NOMO-1 treated with dmso at 0.1 percent for 144 hours (cell line): ENCODE measurements around the gene ADD3.

Source experiments
- DNase-seq: peaks from one replicate; lab custom pipeline; 2025; ENCODE audit not compliant: unreplicated experiment; lab: John Stamatoyannopoulos, UW

ADD3 gene

DNA sequence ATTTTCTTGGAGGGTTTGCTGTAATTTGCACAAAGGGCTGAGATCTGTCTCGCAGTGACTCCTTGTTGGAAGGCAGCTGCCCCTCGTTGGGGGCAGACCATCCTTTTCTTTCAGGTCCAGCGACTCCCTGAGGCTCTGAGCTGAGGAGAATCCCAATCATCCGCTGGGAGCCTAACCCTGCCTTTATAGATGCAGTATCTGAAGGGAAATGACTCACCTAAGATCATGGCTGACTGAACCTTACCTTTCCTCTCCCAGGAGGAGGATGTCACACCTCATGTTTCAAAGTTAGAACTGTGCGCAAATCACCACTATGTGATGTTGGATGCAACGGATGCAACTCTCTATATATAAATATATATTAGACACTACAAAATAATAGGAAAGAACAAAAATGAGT lies 163.2 kb downstream of the ADD3 start:
- no peak for DNase-seq

DNA sequence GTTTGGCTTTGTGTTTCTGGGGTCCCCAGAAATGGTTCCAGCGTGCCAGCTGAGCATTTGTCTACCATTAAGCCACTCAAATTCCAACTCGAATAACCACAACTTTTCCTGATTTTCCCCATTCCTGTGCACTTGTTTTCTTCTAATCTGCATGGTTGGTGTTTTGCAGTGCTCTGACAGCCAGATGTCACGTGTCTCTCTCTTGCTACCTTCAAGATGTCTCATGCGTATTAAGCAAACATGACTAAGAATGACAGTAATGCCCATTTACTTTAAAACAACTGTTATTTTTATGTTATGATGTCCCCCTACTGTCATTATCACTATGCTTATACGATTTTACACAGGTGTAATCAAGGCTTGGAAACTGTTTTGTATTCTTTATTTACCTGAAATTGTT lies 164.4 kb downstream of the ADD3 start:
- DNase-seq, result no peak

DNA sequence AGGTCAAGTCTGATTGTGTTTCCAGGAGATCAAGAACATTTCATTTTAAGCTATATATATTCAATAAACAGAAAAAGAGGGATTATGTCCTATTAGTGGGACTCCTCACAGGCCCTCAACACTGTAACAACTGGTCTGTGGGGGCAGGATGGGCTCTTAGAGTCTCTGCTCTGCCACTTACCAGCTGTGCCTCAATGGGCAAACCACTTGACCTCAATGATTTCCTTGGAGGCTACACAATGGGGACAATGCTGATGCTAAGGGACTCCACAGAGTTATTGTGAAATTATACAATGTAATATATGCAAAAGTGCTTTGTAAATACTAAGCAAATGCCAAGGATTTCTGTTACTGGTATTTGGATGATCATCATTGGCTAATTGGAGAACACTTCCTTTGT lies 166.4 kb downstream of the ADD3 start:
- no peak for DNase-seq

DNA sequence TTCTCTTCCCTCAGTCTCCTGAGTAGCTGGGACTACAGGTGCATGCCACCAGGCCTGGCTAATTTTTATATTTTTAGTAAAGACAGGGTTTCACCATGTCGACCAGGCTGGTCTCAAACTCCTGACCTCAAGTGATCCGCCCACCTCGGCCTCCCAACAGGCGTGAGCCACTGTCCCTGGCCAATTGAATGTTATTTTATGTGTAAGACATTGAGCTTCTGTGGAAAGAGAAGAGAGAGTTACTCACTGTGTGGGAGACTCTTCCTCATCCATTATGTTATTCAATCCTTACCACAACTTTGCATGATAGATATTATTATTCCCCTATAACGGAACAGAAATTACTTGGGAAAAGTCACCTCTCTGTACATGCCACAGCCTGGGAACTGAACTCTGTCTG lies 167.0 kb downstream of the ADD3 start:
- DNase-seq, result no peak

- DNase-seq, result no peak
These were observed 167.6 kb downstream of the ADD3 start for GRCh38 chr10:110175406-110175805.

DNA sequence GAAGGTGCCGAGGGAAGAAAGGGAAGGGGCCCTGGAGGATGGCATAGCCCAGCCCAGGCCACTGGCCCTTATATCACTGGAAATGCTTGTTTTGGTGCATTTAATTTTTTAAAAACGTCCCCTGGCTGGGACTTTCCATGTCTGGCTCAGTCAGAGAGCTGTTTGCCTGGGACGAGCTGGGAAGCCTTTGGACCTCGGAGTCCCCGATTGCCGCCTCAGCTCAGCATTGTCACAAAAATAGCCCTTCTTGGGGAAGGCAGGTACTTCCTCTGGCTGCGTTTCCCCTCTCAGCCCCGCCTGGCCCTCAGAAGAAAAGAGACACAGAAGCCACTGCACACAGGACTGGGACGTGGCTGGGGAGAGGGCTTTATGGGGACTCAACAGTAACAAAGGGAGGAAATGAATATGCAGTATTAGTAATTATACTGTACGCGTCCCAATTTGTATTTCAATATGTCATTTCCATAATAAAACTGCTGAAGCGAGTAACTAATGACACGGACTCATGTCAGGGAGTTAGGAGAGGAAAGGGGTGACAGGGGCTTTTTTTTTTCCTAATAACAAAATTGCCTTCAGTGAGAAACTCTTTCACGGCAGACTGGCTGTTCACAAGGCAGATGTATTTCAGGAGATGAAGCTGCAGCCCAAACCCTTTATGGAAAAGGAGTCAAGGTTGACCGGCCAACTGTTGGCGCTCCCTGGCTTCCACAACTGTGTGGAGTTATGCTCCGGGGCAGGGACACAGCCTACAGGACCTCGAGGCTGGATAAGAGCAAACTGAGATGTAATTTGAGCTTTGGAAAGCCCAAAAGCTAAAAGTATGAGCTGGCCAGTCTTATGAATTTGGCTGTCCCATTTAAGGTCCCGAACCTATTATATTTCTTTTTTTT lies 168.6 kb downstream of the ADD3 start:
- DNase-seq, result no peak

GRCh38 chr10:110179220-110179619 lies 171.4 kb downstream of the ADD3 start:
- no peak for DNase-seq

- no peak for DNase-seq
These were observed 173.7 kb downstream of the ADD3 start for GRCh38 chr10:110181451-110181850.

GRCh38 chr10:110181911-110182310 lies 174.1 kb downstream of the ADD3 start:
- DNase-seq, result no peak

DNA sequence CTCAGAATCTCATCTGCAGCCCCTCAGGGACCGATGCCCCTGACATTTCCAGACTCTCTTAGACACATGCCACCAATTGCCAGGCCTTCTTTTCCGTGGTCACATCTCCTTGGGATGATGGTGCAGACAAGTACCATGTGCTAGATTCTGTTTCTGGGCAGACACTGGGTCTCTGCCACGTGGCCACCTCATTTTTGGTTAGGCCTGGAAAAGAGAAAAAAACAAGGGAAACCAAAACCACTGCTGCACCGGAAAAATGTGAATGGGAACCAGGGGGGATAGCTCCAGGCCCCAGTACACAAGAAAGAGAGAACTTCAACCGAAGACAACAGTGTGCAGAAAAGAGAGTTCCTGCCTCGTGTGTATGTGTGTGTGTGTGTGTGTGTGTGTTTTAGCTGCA lies 176.6 kb downstream of the ADD3 start:
- DNase-seq, result no peak
